Measurements from ENCODE around the gene KANK2.

Gene KANK2

DNA sequence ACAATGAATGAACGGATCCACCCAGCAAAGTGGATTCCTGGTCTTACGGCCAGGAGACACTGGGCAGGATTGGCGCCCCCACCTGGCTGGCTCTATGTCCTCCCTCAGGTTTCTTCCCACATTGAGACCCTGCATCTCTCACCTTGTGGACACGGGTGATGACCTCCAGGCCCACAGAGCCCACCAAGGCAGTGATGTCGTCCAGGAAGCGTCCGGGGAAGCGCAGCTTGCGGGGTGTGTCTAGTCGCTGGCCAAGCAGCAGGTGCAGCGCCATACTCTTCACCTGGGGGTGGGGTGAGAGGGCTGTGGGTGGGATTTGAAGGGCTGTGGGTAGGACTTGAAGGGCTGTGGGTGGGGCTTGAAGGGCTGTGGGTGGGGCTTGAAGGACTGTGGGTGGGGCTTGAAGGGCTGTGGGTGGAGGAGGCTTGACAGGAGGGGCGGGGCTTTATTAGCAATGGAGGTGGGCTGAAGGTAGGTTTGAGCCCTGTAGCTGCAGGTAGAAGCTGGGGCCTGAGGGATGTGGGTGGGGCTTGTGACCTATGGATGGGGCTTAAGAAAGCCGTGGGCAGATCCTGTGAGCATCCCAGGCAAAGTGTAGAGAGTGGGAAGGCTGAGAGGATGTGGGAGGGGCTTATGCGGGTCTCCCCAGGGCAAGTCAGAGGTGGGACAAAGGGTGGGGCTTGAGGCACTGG is 30.0 kb upstream of the KANK2 start:
- H3K27me3 ChIP-seq (ENCODE audit: insufficient read depth, poor library complexity, severe bottlenecking), result no peaks in the 10 kb centered on the region
- ATAC-seq (ENCODE audit: low read depth) (peak; percentile 68), DNase-seq (ENCODE audit: low spot score) (no peak)
- H3K36me3 ChIP-seq (ENCODE audit: low read depth), result peaks cover 30% of the 10 kb centered on the region
- H3K4me1 ChIP-seq (ENCODE audit: insufficient read depth, poor library complexity, severe bottlenecking), result no peaks in the 10 kb centered on the region
- no peak overlapping the region for H3K27ac ChIP-seq (ENCODE audit: poor library complexity, severe bottlenecking)
- no peak overlapping the region for H3K4me3 ChIP-seq (ENCODE audit: severe bottlenecking)
- no peak for TF ChIP-seq CTCF (IDR thresholded peaks at IDR 0.05; ENCODE audit: poor library complexity, severe bottlenecking)
- no peaks in the 10 kb centered on the region for H3K9me3 ChIP-seq (ENCODE audit: severe bottlenecking)

DNA sequence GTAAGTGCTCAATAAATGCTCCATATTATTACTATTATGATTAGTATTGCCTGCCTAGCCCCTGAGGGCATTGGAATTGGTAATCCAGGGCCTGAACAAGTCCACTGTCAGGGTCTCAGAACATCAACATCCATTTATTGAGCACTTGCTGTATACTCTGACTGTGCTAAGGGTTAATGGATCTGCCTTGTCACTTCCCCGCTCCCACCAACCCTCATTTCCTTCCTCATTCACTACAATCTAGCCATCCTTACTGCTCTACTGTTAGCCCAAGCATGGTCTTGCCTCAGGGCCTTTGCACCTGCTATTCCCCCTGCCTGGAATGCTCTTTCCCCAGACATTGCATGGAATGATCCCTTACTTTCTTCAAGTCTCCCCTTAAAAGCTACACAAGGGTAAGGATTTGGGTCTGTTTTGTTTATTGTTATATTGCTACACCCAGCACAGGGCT is 29.4 kb upstream of the KANK2 start:
- DNase-seq (ENCODE audit: low spot score), result no peak
- H3K9me3 ChIP-seq (ENCODE audit: severe bottlenecking), result peaks cover 2% of the 10 kb centered on the region
- peaks cover 32% of the 10 kb centered on the region for H3K36me3 ChIP-seq (ENCODE audit: low read depth)
- ATAC-seq (ENCODE audit: low read depth), result no peak
- no peak overlapping the region for H3K27ac ChIP-seq (ENCODE audit: poor library complexity, severe bottlenecking)
- H3K4me1 ChIP-seq (ENCODE audit: insufficient read depth, poor library complexity, severe bottlenecking), result no peaks in the 10 kb centered on the region
- no peaks in the 10 kb centered on the region for H3K27me3 ChIP-seq (ENCODE audit: insufficient read depth, poor library complexity, severe bottlenecking)
- H3K4me3 ChIP-seq (ENCODE audit: severe bottlenecking), result no peak overlapping the region
- no peak for TF ChIP-seq CTCF (IDR thresholded peaks at IDR 0.05; ENCODE audit: poor library complexity, severe bottlenecking)

DNA sequence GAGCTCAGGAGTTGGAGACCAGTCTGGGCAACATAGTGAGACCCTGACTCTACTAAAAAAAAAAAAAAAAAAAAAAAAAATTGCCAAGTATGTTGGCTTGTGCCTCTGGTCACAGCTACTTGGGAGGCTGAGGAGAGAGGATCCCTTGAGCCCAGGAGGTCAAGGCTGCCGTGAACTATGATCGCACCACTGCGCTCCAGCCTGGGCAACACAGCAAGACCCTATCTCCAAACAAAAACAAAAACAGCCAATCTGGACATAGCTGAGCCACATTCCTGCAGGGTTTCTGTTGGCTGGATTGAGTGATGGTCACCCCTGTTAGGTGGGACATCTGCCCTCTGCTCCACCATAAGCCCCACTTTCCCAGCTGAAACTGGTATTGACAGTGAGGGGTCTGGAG is 28.5 kb upstream of the KANK2 start:
- no peak for ATAC-seq (ENCODE audit: low read depth)
- Histone ChIP-seq H3K27ac (ENCODE audit: poor library complexity, severe bottlenecking) (no peak overlapping the region), H3K27me3 (ENCODE audit: insufficient read depth, poor library complexity, severe bottlenecking) (no peaks in the 10 kb centered on the region)

GRCh38 chr19:11225172-11225571 is 27.8 kb upstream of the KANK2 start:
- Histone ChIP-seq H3K9me3 (ENCODE audit: severe bottlenecking) (peaks cover 9% of the 10 kb centered on the region), H3K27ac (ENCODE audit: poor library complexity, severe bottlenecking) (no peak overlapping the region), H3K4me3 (ENCODE audit: severe bottlenecking) (no peak overlapping the region), H3K36me3 (ENCODE audit: low read depth) (peaks cover 41% of the 10 kb centered on the region), H3K27me3 (ENCODE audit: insufficient read depth, poor library complexity, severe bottlenecking) (no peaks in the 10 kb centered on the region), H3K4me1 (ENCODE audit: insufficient read depth, poor library complexity, severe bottlenecking) (no peaks in the 10 kb centered on the region)
- no peak for TF ChIP-seq CTCF (IDR thresholded peaks at IDR 0.05; ENCODE audit: poor library complexity, severe bottlenecking)
- ATAC-seq (ENCODE audit: low read depth) (no peak), DNase-seq (ENCODE audit: low spot score) (no peak)

More for the DNA sequence above, 28.5 kb upstream of the KANK2 start:
- H3K4me1 ChIP-seq (ENCODE audit: insufficient read depth, poor library complexity, severe bottlenecking), result no peaks in the 10 kb centered on the region
- H3K9me3 ChIP-seq (ENCODE audit: severe bottlenecking), result peaks cover 9% of the 10 kb centered on the region
- DNase-seq (ENCODE audit: low spot score), result no peak
- H3K36me3 ChIP-seq (ENCODE audit: low read depth), result peaks cover 38% of the 10 kb centered on the region
- H3K4me3 ChIP-seq (ENCODE audit: severe bottlenecking), result no peak overlapping the region
- TF ChIP-seq CTCF (IDR thresholded peaks at IDR 0.05; ENCODE audit: poor library complexity, severe bottlenecking), result no peak

DNA sequence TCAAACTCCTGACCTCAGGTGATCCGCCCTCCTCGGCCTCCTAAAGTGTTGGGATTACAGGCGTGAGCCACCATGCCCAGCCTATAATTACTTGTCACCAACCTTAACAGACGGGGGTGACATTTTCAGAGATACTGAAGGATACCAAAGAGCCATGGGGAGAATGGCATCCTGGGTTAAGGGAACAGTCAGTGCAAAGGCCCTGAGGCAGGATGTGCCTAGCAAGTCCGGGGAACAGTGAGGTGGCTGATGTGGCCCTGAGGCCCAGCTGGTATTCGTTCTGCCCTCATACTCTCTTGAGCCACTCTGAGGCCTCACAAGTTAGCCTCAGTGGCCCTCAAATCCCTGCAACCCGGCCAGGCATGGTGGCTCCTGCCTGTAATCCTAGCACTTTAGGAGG is 27.1 kb upstream of the KANK2 start:
- Histone ChIP-seq H3K9me3 (ENCODE audit: severe bottlenecking) (peaks cover 9% of the 10 kb centered on the region), H3K27ac (ENCODE audit: poor library complexity, severe bottlenecking) (no peak overlapping the region), H3K4me1 (ENCODE audit: insufficient read depth, poor library complexity, severe bottlenecking) (no peaks in the 10 kb centered on the region), H3K27me3 (ENCODE audit: insufficient read depth, poor library complexity, severe bottlenecking) (no peaks in the 10 kb centered on the region), H3K36me3 (ENCODE audit: low read depth) (peaks cover 43% of the 10 kb centered on the region), H3K4me3 (ENCODE audit: severe bottlenecking) (no peak overlapping the region)
- ATAC-seq (ENCODE audit: low read depth), result no peak
- TF ChIP-seq CTCF (IDR thresholded peaks at IDR 0.05; ENCODE audit: poor library complexity, severe bottlenecking), result no peak
- DNase-seq (ENCODE audit: low spot score), result no peak
